Measurements from ENCODE around the gene TBC1D23.
"Not testable (repeated sequence)": the region's sequence is repeated elsewhere in the genome, so short reads cannot be mapped to it uniquely, and the experiment has no call there.

The TBC1D23 gene

DNA sequence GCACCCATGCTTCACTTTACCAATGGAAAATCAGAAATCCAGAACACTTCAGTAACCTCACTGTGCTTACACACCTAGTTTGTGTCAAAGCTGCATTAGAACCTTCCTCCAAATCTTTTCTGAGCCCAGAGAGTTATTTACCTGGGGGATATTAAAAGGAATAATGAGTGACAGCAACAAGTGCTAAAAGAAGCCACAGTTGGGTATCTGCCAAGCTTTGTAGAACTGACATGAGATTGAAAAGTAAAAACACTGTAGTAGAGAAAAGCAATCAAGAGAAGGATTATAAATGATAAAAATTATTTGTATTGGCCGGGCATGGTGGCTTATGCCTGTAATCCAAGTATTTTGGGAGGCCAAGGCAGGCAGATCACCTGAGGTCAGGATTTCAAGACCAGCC, 8.8 kb upstream of the TBC1D23 start:
- DNase-seq (ENCODE audit: low read depth in 2 of 2): no peak
- TF ChIP-seq CTCF (IDR thresholded peaks at IDR 0.05; ENCODE audit: low read depth, low read length): no peak
- no peak overlapping the region for H3K4me3 ChIP-seq (replicated peaks in 1 of 2; ENCODE audit: low read depth in 2 of 2, low read length in 2 of 2)

DNA sequence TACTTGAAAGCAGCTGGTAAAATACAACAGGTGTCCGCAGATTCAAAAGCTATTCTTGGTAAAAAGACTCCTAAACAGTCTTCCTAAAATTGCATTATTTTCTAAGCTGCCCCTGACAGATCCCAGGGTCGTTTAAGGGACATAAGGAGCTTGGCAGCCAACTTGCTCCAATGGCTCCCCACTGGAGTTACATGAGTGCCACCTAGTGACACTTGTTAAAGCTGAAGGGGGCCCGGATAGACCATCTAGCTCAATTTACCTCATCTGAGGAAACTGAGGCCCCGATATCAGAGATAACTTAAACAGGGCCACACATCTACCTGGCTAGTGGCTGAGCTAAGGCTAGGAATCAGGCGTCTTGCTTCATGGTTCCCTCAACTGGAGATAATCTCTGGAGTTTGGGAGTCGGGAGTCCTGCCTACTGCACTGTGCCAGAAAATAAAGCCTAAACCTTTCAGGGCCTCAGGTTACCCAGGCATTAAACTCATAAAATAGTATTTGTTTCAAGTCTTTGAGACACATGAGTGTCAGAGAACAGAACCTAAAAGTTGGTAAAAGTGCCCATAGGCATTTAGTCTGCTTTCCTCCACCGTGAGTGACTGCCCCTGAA, 6.5 kb upstream of the TBC1D23 start:
- peak; percentile 80 for TF ChIP-seq CTCF (IDR thresholded peaks at IDR 0.05; ENCODE audit: low read depth, low read length)
- H3K4me3 ChIP-seq (replicated peaks in 1 of 2; ENCODE audit: low read depth in 2 of 2, low read length in 2 of 2): no peak overlapping the region
- peak; percentile 83 to 88 for DNase-seq (ENCODE audit: low read depth in 2 of 2)

GRCh38 chr3:100256731-100257151, 4.1 kb upstream of the TBC1D23 start:
- H3K4me3 ChIP-seq (replicated peaks in 1 of 2; ENCODE audit: low read depth in 2 of 2, low read length in 2 of 2): no peak overlapping the region
- DNase-seq (ENCODE audit: low read depth in 2 of 2): peak in 1 of 2 donors; percentile 34
- no peak for TF ChIP-seq CTCF (IDR thresholded peaks at IDR 0.05; ENCODE audit: low read depth, low read length)

- DNase-seq (ENCODE audit: low read depth in 2 of 2): peak in 1 of 2 donors; percentile 47
- H3K4me3 ChIP-seq (replicated peaks in 1 of 2; ENCODE audit: low read depth in 2 of 2, low read length in 2 of 2): no peak overlapping the region
Observed at GRCh38 chr3:100257586-100257985, 3.2 kb upstream of the TBC1D23 start.

GRCh38 chr3:100260081-100260684, 609 bp upstream of the TBC1D23 start:
- TF ChIP-seq CTCF (IDR thresholded peaks at IDR 0.05; ENCODE audit: low read depth, low read length): peak; percentile 19
- peak overlapping the region; percentile 35 to 100 for H3K4me3 ChIP-seq (replicated peaks in 1 of 2; ENCODE audit: low read depth in 2 of 2, low read length in 2 of 2)
- DNase-seq (ENCODE audit: low read depth in 2 of 2): peak; percentile 73 to 83

More at GRCh38 chr3:100257586-100257985, 3.2 kb upstream of the TBC1D23 start:
- no peak for TF ChIP-seq CTCF (IDR thresholded peaks at IDR 0.05; ENCODE audit: low read depth, low read length)

DNA sequence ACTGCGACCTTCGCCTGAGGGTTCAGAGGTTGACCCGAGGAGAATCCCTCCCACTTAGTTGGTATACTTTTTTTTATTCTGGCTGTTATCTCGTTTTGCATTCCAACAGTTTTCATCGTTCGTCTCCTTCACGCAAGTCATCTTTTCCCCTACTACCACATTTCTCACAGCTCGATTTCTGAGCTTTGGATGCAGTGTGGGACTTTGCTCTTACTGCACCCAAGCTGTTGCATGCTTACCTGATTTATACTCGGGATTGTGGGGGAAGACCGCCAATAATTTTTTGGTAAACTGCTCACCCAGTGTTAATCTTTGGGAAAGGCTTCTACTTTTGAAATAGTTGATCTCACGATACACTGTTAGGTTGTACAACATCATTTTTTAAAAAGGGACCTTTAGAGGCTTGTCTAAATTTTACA, 702 bp downstream of the TBC1D23 start:
- peak overlapping the region; percentile 100 for H3K4me3 ChIP-seq (replicated peaks in 1 of 2; ENCODE audit: low read depth in 2 of 2, low read length in 2 of 2)
- TF ChIP-seq CTCF (IDR thresholded peaks at IDR 0.05; ENCODE audit: low read depth, low read length): no peak
- DNase-seq (ENCODE audit: low read depth in 2 of 2): peak in 1 of 2 donors; percentile 79

DNA sequence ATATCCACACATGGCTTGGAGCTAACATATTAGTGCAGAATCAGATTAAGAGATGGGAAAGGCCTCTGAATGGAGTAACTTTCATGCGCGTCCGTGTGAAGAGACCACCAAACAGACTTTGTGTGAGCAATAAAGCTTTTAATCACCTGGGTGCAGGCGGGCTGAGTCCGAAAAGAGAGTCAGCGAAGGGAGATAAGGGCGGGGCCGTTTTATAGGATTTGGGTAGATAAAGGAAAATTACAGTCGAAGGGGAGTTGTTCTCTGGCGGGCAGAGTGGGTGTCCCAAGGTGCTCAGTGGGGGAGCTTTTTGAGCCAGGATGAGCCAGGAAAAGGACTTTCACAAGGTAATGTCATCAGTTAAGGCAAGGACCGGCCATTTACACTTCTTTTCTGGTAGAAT, 2.1 kb downstream of the TBC1D23 start:
- DNase-seq (ENCODE audit: low read depth in 2 of 2); H3K4me3 ChIP-seq (replicated peaks in 1 of 2; ENCODE audit: low read depth in 2 of 2, low read length in 2 of 2): not testable (repeated sequence)
